Liver (tissue), 3 donors: ENCODE results near the gene IL17RC.

Experiments used
- EGR1 ChIP-seq, 2 donors: IDR thresholded peaks; 2 replicates each; pipeline ENCODE4 v1.6.1; 2016 to 2018; ENCODE audit warnings: antibody characterized with exemption in 2 of 2, low read depth in 2 of 2
- GABPA ChIP-seq, 2 donors: IDR thresholded peaks in 1 of 2; conservative IDR thresholded peaks in 1 of 2; 2 replicates each; pipeline ENCODE4 v1.6.1; 2016; ENCODE audit warnings: antibody characterized with exemption in 2 of 2, mild to moderate bottlenecking in 1 of 2, moderate library complexity in 1 of 2
- HNF4A ChIP-seq, 2 donors: conservative IDR thresholded peaks; 2 replicates each; pipeline ENCODE4 v1.6.1; 2016; ENCODE audit warnings: antibody characterized with exemption in 2 of 2, mild to moderate bottlenecking in 2 of 2
- HNF4G ChIP-seq: IDR thresholded peaks from 2 replicates; pipeline ENCODE4 v1.6.1; 2016; ENCODE audit warnings: antibody characterized with exemption
- JUND ChIP-seq, 2 donors: IDR thresholded peaks; 2 replicates each; pipeline ENCODE4 v1.6.1; 2016; ENCODE audit warnings: antibody characterized with exemption in 2 of 2
- RAD21 ChIP-seq, 2 donors: IDR thresholded peaks; 2 replicates each; pipeline ENCODE4 v1.6.1; 2016; ENCODE audit warnings: antibody characterized with exemption in 2 of 2, mild to moderate bottlenecking in 2 of 2
- SP1 ChIP-seq: IDR thresholded peaks from 2 replicates; pipeline ENCODE4 v1.6.1; 2018; ENCODE audit warnings: antibody characterized with exemption, mild to moderate bottlenecking
- TAF1 ChIP-seq: conservative IDR thresholded peaks from 2 replicates; pipeline ENCODE4 v1.6.1; 2016; ENCODE audit warnings: antibody characterized with exemption, mild to moderate bottlenecking
- YY1 ChIP-seq: IDR thresholded peaks from 2 replicates; pipeline ENCODE4 v1.6.1; 2016; ENCODE audit warnings: antibody characterized with exemption, mild to moderate bottlenecking
- TF ChIP-seq, protein P1 (sequence below): fragments of 150-350 bp; IDR thresholded peaks from 2 replicates; pipeline ENCODE4 v1.5.1; 2017; ENCODE audit warnings: improper control_type of control experiment, low read depth, low read length; ENCODE audit not compliant: missing input control
- TF ChIP-seq, protein P2 (sequence below): IDR thresholded peaks from 2 replicates; pipeline ENCODE4 v1.6.1; 2016; ENCODE audit warnings: antibody characterized with exemption
- TF ChIP-seq, protein P3 (sequence below): IDR thresholded peaks from 2 replicates; pipeline ENCODE4 v1.6.1; 2016; ENCODE audit warnings: antibody characterized with exemption, mild to moderate bottlenecking
- TF ChIP-seq, protein P4 (sequence below): IDR thresholded peaks from 2 replicates; pipeline ENCODE4 v1.6.1; 2016; ENCODE audit warnings: antibody characterized with exemption
- TF ChIP-seq, protein P5 (sequence below): IDR thresholded peaks from 2 replicates; pipeline ENCODE4 v1.6.1; 2016; ENCODE audit warnings: antibody characterized with exemption
- donor health status: healthy.
- donor health status: healthy.

DNA sequence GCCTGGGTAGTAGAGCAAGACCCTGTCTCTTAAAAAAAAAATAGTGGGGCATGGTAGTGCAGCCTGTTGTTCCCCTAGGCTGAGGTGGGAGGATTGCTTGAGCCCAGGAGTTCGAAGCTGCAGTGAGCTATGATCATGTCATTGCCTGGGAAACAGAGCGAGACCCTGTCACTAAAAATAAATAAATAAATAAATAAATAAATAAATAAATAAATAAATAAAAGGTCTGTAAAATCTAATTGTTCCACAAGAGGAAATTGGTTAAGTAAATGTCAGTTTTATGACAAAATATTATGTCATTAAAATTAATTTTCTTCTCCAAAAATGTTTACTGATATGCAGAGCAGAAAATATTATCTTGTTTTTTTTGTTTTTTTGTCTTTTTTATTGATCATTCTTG lies 22.1 kb downstream of the IL17RC start:
- TF ChIP-seq, protein P1, sequence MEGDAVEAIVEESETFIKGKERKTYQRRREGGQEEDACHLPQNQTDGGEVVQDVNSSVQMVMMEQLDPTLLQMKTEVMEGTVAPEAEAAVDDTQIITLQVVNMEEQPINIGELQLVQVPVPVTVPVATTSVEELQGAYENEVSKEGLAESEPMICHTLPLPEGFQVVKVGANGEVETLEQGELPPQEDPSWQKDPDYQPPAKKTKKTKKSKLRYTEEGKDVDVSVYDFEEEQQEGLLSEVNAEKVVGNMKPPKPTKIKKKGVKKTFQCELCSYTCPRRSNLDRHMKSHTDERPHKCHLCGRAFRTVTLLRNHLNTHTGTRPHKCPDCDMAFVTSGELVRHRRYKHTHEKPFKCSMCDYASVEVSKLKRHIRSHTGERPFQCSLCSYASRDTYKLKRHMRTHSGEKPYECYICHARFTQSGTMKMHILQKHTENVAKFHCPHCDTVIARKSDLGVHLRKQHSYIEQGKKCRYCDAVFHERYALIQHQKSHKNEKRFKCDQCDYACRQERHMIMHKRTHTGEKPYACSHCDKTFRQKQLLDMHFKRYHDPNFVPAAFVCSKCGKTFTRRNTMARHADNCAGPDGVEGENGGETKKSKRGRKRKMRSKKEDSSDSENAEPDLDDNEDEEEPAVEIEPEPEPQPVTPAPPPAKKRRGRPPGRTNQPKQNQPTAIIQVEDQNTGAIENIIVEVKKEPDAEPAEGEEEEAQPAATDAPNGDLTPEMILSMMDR, result no peak
- TF ChIP-seq TAF1 (no peak), SP1 (no peak), JUND (IDR thresholded peaks at IDR 0.05) (no peak), RAD21 (IDR thresholded peaks at IDR 0.05) (no peak), YY1 (no peak), HNF4G (no peak), HNF4A (conservative IDR thresholded peaks at IDR 0.05) (no peak), EGR1 (IDR thresholded peaks at IDR 0.05; ENCODE audit: low read depth in 2 of 2) (no peak), GABPA (IDR thresholded peaks at IDR 0.05 in 1 of 2, conservative IDR thresholded peaks at IDR 0.05 in 1 of 2) (no peak)
- TF ChIP-seq, protein P2, sequence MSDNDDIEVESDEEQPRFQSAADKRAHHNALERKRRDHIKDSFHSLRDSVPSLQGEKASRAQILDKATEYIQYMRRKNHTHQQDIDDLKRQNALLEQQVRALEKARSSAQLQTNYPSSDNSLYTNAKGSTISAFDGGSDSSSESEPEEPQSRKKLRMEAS, result no peak
- TF ChIP-seq, protein P3, sequence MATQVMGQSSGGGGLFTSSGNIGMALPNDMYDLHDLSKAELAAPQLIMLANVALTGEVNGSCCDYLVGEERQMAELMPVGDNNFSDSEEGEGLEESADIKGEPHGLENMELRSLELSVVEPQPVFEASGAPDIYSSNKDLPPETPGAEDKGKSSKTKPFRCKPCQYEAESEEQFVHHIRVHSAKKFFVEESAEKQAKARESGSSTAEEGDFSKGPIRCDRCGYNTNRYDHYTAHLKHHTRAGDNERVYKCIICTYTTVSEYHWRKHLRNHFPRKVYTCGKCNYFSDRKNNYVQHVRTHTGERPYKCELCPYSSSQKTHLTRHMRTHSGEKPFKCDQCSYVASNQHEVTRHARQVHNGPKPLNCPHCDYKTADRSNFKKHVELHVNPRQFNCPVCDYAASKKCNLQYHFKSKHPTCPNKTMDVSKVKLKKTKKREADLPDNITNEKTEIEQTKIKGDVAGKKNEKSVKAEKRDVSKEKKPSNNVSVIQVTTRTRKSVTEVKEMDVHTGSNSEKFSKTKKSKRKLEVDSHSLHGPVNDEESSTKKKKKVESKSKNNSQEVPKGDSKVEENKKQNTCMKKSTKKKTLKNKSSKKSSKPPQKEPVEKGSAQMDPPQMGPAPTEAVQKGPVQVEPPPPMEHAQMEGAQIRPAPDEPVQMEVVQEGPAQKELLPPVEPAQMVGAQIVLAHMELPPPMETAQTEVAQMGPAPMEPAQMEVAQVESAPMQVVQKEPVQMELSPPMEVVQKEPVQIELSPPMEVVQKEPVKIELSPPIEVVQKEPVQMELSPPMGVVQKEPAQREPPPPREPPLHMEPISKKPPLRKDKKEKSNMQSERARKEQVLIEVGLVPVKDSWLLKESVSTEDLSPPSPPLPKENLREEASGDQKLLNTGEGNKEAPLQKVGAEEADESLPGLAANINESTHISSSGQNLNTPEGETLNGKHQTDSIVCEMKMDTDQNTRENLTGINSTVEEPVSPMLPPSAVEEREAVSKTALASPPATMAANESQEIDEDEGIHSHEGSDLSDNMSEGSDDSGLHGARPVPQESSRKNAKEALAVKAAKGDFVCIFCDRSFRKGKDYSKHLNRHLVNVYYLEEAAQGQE, result no peak
- TF ChIP-seq, protein P4, sequence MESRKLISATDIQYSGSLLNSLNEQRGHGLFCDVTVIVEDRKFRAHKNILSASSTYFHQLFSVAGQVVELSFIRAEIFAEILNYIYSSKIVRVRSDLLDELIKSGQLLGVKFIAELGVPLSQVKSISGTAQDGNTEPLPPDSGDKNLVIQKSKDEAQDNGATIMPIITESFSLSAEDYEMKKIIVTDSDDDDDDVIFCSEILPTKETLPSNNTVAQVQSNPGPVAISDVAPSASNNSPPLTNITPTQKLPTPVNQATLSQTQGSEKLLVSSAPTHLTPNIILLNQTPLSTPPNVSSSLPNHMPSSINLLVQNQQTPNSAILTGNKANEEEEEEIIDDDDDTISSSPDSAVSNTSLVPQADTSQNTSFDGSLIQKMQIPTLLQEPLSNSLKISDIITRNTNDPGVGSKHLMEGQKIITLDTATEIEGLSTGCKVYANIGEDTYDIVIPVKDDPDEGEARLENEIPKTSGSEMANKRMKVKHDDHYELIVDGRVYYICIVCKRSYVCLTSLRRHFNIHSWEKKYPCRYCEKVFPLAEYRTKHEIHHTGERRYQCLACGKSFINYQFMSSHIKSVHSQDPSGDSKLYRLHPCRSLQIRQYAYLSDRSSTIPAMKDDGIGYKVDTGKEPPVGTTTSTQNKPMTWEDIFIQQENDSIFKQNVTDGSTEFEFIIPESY, result no peak
- TF ChIP-seq, protein P5, sequence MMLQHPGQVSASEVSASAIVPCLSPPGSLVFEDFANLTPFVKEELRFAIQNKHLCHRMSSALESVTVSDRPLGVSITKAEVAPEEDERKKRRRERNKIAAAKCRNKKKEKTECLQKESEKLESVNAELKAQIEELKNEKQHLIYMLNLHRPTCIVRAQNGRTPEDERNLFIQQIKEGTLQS, result no peak
